HG03045 (cell line): ENCODE measurements around the gene PSME3IP1.
"Not testable (repeated sequence)": the region's sequence is repeated elsewhere in the genome, so short reads cannot be mapped to it uniquely, and the experiment has no call there.

ENCODE experiments used
- ATAC-seq: cut with Tn5 transposase; IDR thresholded peaks from one replicate; pipeline ENCODE4 v1.9.1; 2021; ENCODE audit warnings: mild to moderate bottlenecking, moderate library complexity; ENCODE audit not compliant: unreplicated experiment

Gene PSME3IP1, protein sequence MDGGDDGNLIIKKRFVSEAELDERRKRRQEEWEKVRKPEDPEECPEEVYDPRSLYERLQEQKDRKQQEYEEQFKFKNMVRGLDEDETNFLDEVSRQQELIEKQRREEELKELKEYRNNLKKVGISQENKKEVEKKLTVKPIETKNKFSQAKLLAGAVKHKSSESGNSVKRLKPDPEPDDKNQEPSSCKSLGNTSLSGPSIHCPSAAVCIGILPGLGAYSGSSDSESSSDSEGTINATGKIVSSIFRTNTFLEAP

GRCh38 chr16:57185945-57186871, at the start of gene PSME3IP1, which contains the start of gene RSPRY1:
PSME3IP1 (minus strand) TSS chr16:57186039; CDS start chr16:57173854, 12,185 bp downstream.
RSPRY1 (plus strand) TSS chr16:57186329; CDS start chr16:57204659, 18,330 bp downstream.
- peak; percentile 89 for ATAC-seq

GRCh38 chr16:57235128-57236021, 49.5 kb upstream of the PSME3IP1 start:
- no peak for ATAC-seq

GRCh38 chr16:57234707-57235092, 48.9 kb upstream of the PSME3IP1 start:
- ATAC-seq = no peak

GRCh38 chr16:57233944-57234706, 48.3 kb upstream of the PSME3IP1 start:
- no peak for ATAC-seq

- ATAC-seq = no peak
Measured at GRCh38 chr16:57231821-57232350, 46.0 kb upstream of the PSME3IP1 start.

DNA sequence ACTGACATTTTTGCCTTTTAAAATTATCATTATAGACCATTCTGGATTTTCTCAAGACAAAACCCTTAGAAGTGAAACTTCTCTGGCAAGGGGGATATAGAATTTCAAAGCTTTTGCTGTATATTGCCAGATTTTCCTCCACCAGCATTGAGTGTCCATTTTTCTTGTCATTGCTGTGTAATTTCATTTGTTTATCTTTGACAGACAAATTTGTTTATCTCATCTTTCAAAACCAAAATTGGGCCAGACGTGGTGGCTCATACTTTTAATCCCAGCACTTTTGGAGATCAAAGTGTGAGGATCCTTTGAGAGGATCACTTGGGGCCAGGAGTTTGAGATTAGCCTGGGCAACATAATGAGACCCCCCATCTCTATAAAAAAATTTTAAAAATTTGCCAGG, 43.2 kb upstream of the PSME3IP1 start:
- ATAC-seq = no peak

GRCh38 chr16:57226701-57227621, 41.1 kb upstream of the PSME3IP1 start:
- ATAC-seq = no peak

- ATAC-seq = no peak
Measured at GRCh38 chr16:57225978-57226377, 40.1 kb upstream of the PSME3IP1 start.

- ATAC-seq = no peak
Measured at GRCh38 chr16:57224651-57225335, 39.0 kb upstream of the PSME3IP1 start.

GRCh38 chr16:57223057-57223456, 37.2 kb upstream of the PSME3IP1 start:
- no peak for ATAC-seq

GRCh38 chr16:57216968-57217367, 31.1 kb upstream of the PSME3IP1 start:
- no peak for ATAC-seq

DNA sequence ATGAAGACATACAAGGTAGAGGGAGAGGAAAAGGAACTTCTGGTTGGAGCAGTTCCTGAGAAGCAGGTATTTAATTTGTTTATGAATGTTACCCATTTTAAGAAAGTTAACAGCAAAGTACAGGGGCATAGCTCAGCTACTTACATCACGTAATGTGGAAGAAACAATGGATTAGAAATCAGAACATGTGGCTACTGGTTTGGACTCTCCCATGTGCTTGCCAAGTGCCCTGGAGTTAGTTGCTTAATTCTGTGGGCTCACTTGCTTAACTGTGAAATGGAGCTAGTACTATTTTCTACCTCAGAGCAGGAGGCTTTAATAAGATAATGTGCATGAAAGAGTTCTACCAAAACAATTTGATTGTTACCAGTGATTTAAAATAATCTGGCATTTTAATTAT, 27.6 kb upstream of the PSME3IP1 start:
- no peak for ATAC-seq

DNA sequence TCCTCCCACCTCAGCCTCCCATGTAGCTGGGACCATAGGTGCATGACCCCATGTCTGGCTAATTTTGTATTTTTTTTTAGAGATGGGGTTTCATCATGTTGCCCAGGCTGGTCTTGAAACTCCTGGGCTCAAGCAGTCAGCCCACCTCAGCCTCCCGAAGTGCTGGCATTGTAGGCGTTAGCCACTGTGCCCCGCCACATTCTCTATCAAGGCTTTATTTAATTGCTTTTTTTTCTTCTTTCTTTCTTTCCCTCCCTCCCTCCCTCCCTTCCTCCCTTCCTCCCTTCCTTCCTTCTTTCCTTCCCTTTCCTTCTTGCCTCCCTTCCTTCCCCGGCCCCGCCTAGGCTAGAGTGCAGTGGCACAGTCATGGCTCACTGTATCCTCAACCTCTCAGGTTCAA, 23.9 kb upstream of the PSME3IP1 start:
- no peak for ATAC-seq

DNA sequence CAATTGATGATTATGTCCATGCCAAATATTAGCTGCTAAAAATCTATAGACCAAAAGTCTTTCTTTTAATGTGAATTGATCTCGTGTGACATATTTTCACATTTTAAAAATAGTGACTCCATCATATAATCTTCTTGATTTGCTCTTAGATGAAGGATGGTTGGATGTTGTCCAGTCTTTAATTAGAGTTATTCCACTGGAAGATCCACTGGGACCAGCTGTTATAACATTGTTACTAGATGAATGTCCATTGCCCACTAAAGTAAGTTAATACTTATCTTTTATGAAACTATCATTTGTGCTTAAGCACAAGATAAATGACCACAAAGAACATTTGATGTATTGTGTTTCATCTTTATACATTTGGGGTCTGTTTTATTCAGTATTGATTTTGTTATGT, 23.1 kb upstream of the PSME3IP1 start:
- no peak for ATAC-seq

GRCh38 chr16:57204675-57205074, 18.8 kb upstream of the PSME3IP1 start:
- ATAC-seq = no peak

GRCh38 chr16:57203451-57203850, 17.6 kb upstream of the PSME3IP1 start:
- ATAC-seq = no peak

- no peak for ATAC-seq
Measured at GRCh38 chr16:57202095-57202886, 16.5 kb upstream of the PSME3IP1 start.

GRCh38 chr16:57200926-57201325, 15.1 kb upstream of the PSME3IP1 start:
- ATAC-seq = not testable (repeated sequence)
